ENCODE results near the gene ELOVL7.
"Not testable (repeated sequence)": the region's sequence is repeated elsewhere in the genome, so short reads cannot be mapped to it uniquely, and the experiment has no call there.

ELOVL7 gene

DNA sequence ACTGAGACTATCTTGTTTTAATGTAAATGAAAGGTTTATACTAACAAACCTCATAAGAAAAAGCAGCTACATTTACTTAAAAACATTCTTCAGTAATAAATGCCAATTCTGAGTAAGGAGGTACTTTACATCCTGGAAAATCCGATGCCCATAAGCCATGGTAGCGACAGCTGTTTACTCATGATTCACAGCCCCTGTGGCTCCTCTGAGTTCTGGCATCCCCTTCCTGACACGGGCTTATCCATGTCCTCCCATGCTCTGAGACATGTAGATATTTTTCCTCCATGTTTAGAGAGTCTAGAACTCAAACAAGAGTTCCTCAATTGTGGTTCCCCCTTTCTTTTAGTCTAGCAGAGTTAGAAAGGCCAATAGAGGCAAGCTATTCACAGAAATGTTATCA lies 81.0 kb downstream of the ELOVL7 start:
- no peak for TF ChIP-seq CTCF (IDR thresholded peaks at IDR 0.05; ENCODE audit: low read depth, low read length)
- H3K4me3 ChIP-seq (ENCODE audit: low read depth, low read length) = no peak overlapping the region

DNA sequence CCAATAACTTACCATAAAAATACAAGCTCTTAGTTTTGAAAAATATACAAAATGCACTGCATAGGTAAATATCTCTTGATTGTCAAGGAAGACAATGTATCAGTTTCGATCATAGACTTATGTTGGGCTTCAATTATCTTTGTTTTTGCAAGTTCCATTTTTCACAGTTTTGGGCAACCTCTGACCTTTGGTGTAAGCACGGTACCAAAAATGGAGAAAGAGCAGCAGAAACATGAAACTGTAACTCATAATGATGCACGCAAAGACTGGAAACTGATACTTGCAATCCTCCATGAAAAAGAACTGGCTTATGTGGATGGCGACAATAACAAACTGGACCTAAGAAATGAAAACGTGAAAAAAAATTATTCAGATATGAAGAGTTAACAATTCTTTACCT lies 89.6 kb downstream of the ELOVL7 start:
- H3K4me3 ChIP-seq (ENCODE audit: low read depth, low read length) = no peak overlapping the region
- no peak for TF ChIP-seq CTCF (IDR thresholded peaks at IDR 0.05; ENCODE audit: low read depth, low read length)

DNA sequence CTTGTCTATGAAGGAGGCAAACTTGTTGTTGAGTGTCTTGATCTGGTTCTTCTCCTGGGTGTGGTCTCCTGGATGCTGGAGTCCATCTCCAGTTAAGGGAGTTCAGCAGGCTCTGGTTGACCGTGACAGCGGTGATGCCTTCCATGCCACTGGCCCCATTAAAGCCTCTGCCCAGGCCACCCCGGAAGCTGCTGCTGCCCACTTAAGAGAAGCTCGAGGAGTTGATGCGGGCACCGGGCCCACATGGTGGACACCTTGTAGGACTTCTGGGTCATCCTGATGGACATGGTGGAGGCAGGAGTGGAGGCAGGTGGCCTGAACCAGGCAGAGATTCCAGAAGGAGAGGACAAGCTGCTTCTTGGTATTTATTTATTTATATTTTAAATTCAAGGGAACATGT lies 99.4 kb downstream of the ELOVL7 start:
- no peak overlapping the region for H3K4me3 ChIP-seq (ENCODE audit: low read depth, low read length)
- TF ChIP-seq CTCF (IDR thresholded peaks at IDR 0.05; ENCODE audit: low read depth, low read length) = no peak

GRCh38 chr5:60743511-60744314 lies 100.4 kb downstream of the ELOVL7 start:
- no peak for TF ChIP-seq CTCF (IDR thresholded peaks at IDR 0.05; ENCODE audit: low read depth, low read length)
- no peak overlapping the region for H3K4me3 ChIP-seq (ENCODE audit: low read depth, low read length)

DNA sequence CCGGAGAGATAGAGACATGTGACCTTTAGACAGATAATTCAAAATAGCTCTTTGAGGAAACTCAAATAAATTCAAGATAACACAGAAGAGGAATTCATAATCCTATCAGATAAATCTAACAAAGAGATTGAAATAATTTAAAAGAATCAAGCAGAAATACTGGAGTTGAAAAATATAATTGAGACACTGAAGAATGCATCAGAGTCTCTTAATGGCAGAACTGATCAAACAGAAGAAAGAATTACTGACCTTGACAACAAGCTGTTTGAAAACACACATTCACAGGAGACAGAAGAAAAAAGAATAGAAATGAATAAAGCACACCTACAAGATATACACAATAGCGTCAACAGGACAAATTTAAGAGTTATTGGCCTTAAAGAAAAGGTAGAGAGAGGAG lies 103.7 kb downstream of the ELOVL7 start:
- H3K4me3 ChIP-seq (ENCODE audit: low read depth, low read length) = no peak overlapping the region
- TF ChIP-seq CTCF (IDR thresholded peaks at IDR 0.05; ENCODE audit: low read depth, low read length) = no peak

GRCh38 chr5:60738933-60739332 lies 105.1 kb downstream of the ELOVL7 start:
- H3K4me3 ChIP-seq (ENCODE audit: low read depth, low read length) = no peak overlapping the region
- no peak for TF ChIP-seq CTCF (IDR thresholded peaks at IDR 0.05; ENCODE audit: low read depth, low read length)

- H3K4me3 ChIP-seq (ENCODE audit: low read depth, low read length) = no peak overlapping the region
- TF ChIP-seq CTCF (IDR thresholded peaks at IDR 0.05; ENCODE audit: low read depth, low read length) = no peak
Observed at GRCh38 chr5:60738461-60738860, 105.6 kb downstream of the ELOVL7 start.

DNA sequence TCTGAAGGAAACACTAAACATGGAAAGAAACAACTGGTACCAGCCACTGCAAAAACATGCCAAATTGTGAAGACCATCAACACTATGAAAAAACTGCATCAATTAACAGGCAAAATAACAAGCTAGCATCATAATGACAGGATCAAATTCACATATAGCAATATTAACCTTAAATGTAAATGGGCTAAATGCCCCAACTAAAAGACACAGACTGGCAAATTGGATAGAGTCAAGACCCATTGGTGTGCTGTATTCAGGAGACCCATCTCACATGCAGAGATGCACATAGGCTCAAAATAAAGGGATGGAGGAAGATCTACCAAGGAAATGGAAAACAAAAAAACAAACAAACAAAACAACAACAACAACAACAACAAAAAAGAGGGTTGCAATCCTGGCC lies 113.2 kb downstream of the ELOVL7 start:
- H3K4me3 ChIP-seq (ENCODE audit: low read depth, low read length) = not testable (repeated sequence)

Data from WI38 (cell line).